Measurements from ENCODE around the gene CREB3L1. TPM values are rescaled to one million over a fixed set of nuclear protein-coding genes. Genes with fewer than 3 reads are reported as not detected.

The CREB3L1 gene
- total and polyA plus RNA-seq, 4 donors: 16.8 to 54.0 (median 36.8) TPM

DNA sequence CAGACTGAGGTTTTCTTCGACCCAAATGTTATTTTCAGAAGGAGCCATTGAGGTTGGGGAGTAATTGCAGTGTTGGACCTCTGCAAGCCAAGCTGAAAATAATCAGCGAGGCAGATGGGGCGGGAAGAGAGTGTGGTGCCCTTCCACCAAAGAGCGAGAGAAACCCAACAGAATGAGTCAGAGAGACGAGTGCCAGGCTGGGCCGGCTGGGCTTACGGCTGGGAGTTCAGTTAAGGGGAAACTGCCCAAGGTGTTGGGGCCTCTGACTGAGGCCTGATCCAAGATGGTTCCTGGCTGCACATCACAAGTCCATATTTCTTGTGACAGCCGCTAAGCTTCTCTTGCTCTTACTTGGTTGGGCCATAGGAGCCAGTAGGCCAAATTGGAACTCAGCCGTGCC is 30.4 kb upstream of the CREB3L1 start:
- WGBS, 2 donors: 85 to 91% methylated on average over 9 of the region's 9 CpGs
- TF ChIP-seq, protein P1, sequence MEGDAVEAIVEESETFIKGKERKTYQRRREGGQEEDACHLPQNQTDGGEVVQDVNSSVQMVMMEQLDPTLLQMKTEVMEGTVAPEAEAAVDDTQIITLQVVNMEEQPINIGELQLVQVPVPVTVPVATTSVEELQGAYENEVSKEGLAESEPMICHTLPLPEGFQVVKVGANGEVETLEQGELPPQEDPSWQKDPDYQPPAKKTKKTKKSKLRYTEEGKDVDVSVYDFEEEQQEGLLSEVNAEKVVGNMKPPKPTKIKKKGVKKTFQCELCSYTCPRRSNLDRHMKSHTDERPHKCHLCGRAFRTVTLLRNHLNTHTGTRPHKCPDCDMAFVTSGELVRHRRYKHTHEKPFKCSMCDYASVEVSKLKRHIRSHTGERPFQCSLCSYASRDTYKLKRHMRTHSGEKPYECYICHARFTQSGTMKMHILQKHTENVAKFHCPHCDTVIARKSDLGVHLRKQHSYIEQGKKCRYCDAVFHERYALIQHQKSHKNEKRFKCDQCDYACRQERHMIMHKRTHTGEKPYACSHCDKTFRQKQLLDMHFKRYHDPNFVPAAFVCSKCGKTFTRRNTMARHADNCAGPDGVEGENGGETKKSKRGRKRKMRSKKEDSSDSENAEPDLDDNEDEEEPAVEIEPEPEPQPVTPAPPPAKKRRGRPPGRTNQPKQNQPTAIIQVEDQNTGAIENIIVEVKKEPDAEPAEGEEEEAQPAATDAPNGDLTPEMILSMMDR (IDR thresholded peaks at IDR 0.05; ENCODE audit: control extremely low read depth, extremely low read depth): no peak
- Histone ChIP-seq H3K9ac (ENCODE audit: insufficient read depth in 1 of 2, low read length in 2 of 2) (no peak overlapping the region), H3K4me3 (no peak overlapping the region), H3K36me3 (ENCODE audit: control insufficient read depth in 4 of 4, insufficient read depth in 4 of 4, low read length in 4 of 4) (no peaks in the 10 kb centered on the region), H3K9me3 (ENCODE audit: control insufficient read depth in 4 of 4, insufficient read depth in 3 of 4, low read length in 3 of 4) (no peaks in the 10 kb centered on the region), H3K27ac (ENCODE audit: low read depth in 1 of 2, low read length in 1 of 2) (no peak overlapping the region), H3K27me3 (ENCODE audit: control insufficient read depth in 3 of 3, insufficient read depth in 3 of 3, low read length in 2 of 3) (no peaks in the 10 kb centered on the region), H3K4me1 (ENCODE audit: control insufficient read depth in 5 of 5, insufficient read depth in 5 of 5, low read length in 5 of 5) (peaks cover 3 to 21% (median 10%) of the 10 kb centered on the region in 5 donors)
- DNase-seq: no peak
- no peak for ATAC-seq (ENCODE audit: insufficient read depth, low FRiP score)

DNA sequence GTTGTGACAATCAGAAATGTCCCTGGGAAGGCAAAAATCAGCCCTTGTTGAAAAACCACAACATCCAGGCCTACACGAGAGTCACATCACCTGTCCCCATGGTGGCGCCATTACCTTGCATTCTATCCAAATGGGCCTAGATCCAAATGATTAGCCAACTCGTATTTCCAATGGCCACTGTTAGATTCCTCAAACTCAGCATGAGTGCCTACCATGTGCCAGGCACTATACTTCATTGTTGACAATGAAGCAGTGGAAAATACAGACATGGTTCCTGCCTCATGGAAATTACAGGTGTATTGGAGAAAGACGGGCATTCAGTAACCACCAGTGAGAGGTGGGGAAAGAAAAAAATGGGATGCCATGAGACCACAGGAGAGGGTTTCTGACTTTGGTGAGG is 29.8 kb upstream of the CREB3L1 start:
- Histone ChIP-seq H3K9ac (ENCODE audit: insufficient read depth in 1 of 2, low read length in 2 of 2) (no peak overlapping the region), H3K27ac (ENCODE audit: low read depth in 1 of 2, low read length in 1 of 2) (no peak overlapping the region), H3K4me1 (ENCODE audit: control insufficient read depth in 5 of 5, insufficient read depth in 5 of 5, low read length in 5 of 5) (peaks cover under 1 to 17% (median 8%) of the 10 kb centered on the region in 5 donors), H3K4me3 (no peak overlapping the region), H3K36me3 (ENCODE audit: control insufficient read depth in 4 of 4, insufficient read depth in 4 of 4, low read length in 4 of 4) (no peaks in the 10 kb centered on the region), H3K9me3 (ENCODE audit: control insufficient read depth in 4 of 4, insufficient read depth in 3 of 4, low read length in 3 of 4) (no peaks in the 10 kb centered on the region), H3K27me3 (ENCODE audit: control insufficient read depth in 3 of 3, insufficient read depth in 3 of 3, low read length in 2 of 3) (no peaks in the 10 kb centered on the region)
- TF ChIP-seq, protein P1 (IDR thresholded peaks at IDR 0.05; ENCODE audit: control extremely low read depth, extremely low read depth): peak; percentile 16
- WGBS, 2 donors: 57 to 71% methylated on average over 4 of the region's 4 CpGs
- ATAC-seq (ENCODE audit: insufficient read depth, low FRiP score): no peak
- DNase-seq: peak in 2 of 3 donors; percentile 34 to 58

DNA sequence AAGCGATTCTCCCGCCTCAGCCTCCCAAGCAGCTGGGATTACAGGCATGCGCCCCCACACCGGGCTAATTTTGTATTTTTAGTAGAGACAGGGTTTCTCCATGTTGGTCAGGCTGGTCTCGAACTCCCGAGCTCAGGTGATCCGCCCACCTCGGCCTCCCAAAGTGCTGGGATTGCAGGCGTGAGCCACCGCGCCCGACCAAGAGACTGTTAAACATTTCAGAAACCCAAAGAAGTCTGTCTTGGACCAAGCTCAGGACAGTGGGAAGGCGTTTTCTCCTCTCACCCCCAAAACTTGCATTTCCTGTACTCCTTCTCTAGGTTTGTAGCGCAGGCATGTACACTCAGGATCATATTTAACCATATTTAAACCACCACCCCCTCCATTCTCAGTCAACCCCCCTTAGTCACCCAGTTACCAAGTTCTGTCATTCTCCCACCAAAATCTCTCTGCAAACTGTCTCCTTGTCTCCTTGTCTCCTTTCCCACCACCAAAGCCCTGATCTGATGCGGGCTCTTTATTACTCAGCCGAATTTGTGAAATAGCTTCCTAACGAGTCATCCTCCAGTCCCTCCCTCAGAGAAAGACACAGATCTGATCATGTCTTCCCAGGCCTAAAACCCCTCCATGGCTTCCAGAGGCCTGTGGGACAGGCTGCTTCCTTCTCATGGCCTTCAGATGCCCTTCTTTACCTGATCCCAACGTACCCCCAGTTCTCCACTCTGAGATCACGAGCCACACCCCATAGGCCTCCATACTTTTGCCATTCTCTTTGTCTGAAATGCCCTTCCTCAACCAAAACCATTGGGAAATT is 29.0 kb upstream of the CREB3L1 start:
- 88 to 90% methylated on average over 19 of the region's 19 CpGs for WGBS, 2 donors
- no peaks in the 10 kb centered on the region for H3K36me3 ChIP-seq (ENCODE audit: control insufficient read depth in 4 of 4, insufficient read depth in 4 of 4, low read length in 4 of 4)
- peak overlapping the region in 1 of 2 donors; percentile 9 for H3K27ac ChIP-seq (ENCODE audit: low read depth in 1 of 2, low read length in 1 of 2)
- peaks cover 0 to 11% (median 3%) of the 10 kb centered on the region in 5 donors for H3K4me1 ChIP-seq (ENCODE audit: control insufficient read depth in 5 of 5, insufficient read depth in 5 of 5, low read length in 5 of 5)
- no peaks in the 10 kb centered on the region for H3K9me3 ChIP-seq (ENCODE audit: control insufficient read depth in 4 of 4, insufficient read depth in 3 of 4, low read length in 3 of 4)
- DNase-seq: no peak
- H3K4me3 ChIP-seq: no peak overlapping the region
- no peak overlapping the region for H3K9ac ChIP-seq (ENCODE audit: insufficient read depth in 1 of 2, low read length in 2 of 2)
- TF ChIP-seq, protein P1 (IDR thresholded peaks at IDR 0.05; ENCODE audit: control extremely low read depth, extremely low read depth): no peak
- no peak for ATAC-seq (ENCODE audit: insufficient read depth, low FRiP score)
- H3K27me3 ChIP-seq (ENCODE audit: control insufficient read depth in 3 of 3, insufficient read depth in 3 of 3, low read length in 2 of 3): no peaks in the 10 kb centered on the region

Data from lung (tissue), 12 donors.